WERI-Rb-1 (cell line): ENCODE measurements around the gene FZD10.

Experiments
- DNase-seq: peaks from one replicate; pipeline ENCODE4 v3.0.0-alpha.2; 2020
- H3K27ac ChIP-seq: fragments of 250-450 bp; sonication (Bioruptor Pico); 2 replicates; pipeline ENCODE4 v1.5.1; 2020; ENCODE audit warnings: mild to moderate bottlenecking, moderate library complexity
- H3K27me3 ChIP-seq: fragments of 250-450 bp; sonication (Bioruptor Pico); 2 replicates; pipeline ENCODE4 v1.5.1; 2021; ENCODE audit warnings: mild to moderate bottlenecking, low read depth, moderate library complexity; ENCODE audit not compliant: insufficient read depth, severe bottlenecking
- H3K36me3 ChIP-seq: fragments of 250-450 bp; sonication (Bioruptor Pico); 2 replicates; pipeline ENCODE4 v1.5.1; 2020; ENCODE audit warnings: mild to moderate bottlenecking, moderate library complexity
- H3K4me3 ChIP-seq: 2 replicates; pipeline ENCODE4 v1.5.1; 2011; ENCODE audit warnings: low read depth, mild to moderate bottlenecking, control low read depth, low read length
- H3K9me3 ChIP-seq: fragments of 250-450 bp; sonication (Bioruptor Pico); 2 replicates; pipeline ENCODE4 v1.5.1; 2021; ENCODE audit warnings: mild to moderate bottlenecking, moderate library complexity; ENCODE audit not compliant: severe bottlenecking
- TF ChIP-seq, protein P1 (sequence below): IDR thresholded peaks from 2 replicates; pipeline ENCODE4 v1.5.1; 2011; ENCODE audit warnings: low read depth, mild to moderate bottlenecking, control low read depth, inconsistent platforms, low read length

FZD10 gene

DNA sequence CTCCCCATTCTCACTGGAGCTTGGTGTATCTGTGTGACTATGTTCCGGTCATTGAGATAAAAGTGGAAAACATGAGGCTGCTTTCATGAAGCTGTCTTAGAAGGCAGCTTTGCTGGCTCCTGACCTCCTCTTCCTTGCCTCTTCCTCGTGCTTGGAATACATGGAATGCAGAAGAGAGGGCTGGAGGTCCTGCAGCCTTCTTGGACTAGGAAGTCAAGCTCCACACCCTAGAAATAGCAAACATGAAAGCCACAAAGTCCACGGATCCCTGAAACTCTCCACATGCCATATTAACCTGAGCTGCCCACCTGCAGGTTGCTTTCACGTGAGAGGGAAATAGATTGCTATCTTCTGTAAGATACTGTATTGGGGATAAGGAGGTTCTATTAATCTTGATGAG, 51.0 kb downstream of the FZD10 start:
- TF ChIP-seq, protein P1, sequence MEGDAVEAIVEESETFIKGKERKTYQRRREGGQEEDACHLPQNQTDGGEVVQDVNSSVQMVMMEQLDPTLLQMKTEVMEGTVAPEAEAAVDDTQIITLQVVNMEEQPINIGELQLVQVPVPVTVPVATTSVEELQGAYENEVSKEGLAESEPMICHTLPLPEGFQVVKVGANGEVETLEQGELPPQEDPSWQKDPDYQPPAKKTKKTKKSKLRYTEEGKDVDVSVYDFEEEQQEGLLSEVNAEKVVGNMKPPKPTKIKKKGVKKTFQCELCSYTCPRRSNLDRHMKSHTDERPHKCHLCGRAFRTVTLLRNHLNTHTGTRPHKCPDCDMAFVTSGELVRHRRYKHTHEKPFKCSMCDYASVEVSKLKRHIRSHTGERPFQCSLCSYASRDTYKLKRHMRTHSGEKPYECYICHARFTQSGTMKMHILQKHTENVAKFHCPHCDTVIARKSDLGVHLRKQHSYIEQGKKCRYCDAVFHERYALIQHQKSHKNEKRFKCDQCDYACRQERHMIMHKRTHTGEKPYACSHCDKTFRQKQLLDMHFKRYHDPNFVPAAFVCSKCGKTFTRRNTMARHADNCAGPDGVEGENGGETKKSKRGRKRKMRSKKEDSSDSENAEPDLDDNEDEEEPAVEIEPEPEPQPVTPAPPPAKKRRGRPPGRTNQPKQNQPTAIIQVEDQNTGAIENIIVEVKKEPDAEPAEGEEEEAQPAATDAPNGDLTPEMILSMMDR, result no peak
- Histone ChIP-seq H3K27me3 (no peaks in the 10 kb centered on the region), H3K4me3 (no peak overlapping the region), H3K9me3 (peaks cover 1% of the 10 kb centered on the region), H3K27ac (no peak overlapping the region), H3K36me3 (no peaks in the 10 kb centered on the region)
- no peak for DNase-seq

DNA sequence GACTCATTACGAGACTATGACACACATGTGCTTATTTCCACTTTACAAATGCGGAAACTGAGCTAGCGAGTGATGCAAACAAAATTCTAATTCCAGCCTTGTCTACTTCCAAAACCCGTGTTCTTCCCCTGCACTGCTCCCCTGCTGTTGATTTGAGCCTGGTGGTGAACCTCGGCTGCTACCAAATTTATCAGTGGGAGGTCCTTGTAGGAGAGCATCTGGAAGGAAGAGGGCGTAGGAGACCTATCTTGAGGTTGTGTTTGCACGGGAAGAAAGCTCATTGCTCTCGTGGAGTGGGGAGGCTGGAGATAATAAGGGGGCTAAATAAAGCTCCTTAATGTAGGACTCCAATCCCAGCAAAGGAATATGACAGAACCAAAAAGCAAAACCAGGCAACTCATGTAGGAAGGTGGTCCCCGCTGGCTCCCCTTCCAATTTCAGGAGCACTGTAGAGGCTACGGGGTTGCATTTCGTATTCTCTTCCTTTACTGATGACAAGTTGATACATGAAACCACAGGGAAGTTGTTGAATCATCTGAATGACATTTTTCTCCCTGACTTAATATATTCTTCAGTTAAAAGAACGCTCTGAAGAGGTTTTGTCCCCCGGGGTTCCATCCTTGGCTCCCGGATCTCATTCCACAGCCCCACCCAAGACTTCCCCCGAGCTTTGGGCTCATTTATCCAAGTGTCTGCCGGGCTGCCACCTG, 52.6 kb downstream of the FZD10 start:
- no peak overlapping the region for H3K27ac ChIP-seq
- DNase-seq, result peak; percentile 45
- TF ChIP-seq, protein P1, result peak; percentile 65
- H3K9me3 ChIP-seq, result peaks cover 6% of the 10 kb centered on the region
- H3K4me3 ChIP-seq, result no peak overlapping the region
- H3K36me3 ChIP-seq, result no peaks in the 10 kb centered on the region
- no peaks in the 10 kb centered on the region for H3K27me3 ChIP-seq
